IMR-90 (cell line): Measurements from ENCODE around the gene WBP1L. TPM values are rescaled to one million over a fixed set of nuclear protein-coding genes. Genes with fewer than 3 reads are reported as not detected.
A peak's percentile ranks its signal among the peaks of the same experiment; 100 is the strongest.

Source experiments
- ATAC-seq: fragments of 200-7000 bp; cut with Tn5 transposase; 2 replicates; pipeline ENCODE4 v1.9.1; 2020; ENCODE audit warnings: low read depth, mild to moderate bottlenecking, moderate library complexity
- BruUV-seq: library from RNA; stranded (reverse); fragments of 400-500 nt; replicated peaks from 2 replicates; lab custom pipeline; 2021; lab: Mats Ljungman, UMichigan
- CTCF ChIA-PET: fragments of 300-600 bp; formaldehyde crosslinking; extraction: SDS; loops from one replicate; lab custom pipeline; 2021; ENCODE audit warnings: antibody characterized with exemption; lab: Yijun Ruan, JAX
- POLR2A ChIA-PET: fragments of 300-600 bp; sonication (Branson Sonifier 250); formaldehyde crosslinking; loops from one replicate; lab custom pipeline; 2022; ENCODE audit warnings: antibody characterized with exemption; ENCODE audit not compliant: unreplicated experiment; lab: Charles Lee
- DNase-seq: peaks from one replicate; pipeline ENCODE4 v3.0.0; 2013
- H2AFZ ChIP-seq: replicated peaks from 2 replicates; pipeline ENCODE3; 2013; ENCODE audit warnings: low read length, mild to moderate bottlenecking; ENCODE audit not compliant: poor library complexity
- H2AK5ac ChIP-seq: 2 replicates; pipeline ENCODE4 v1.6.1; 2013; ENCODE audit warnings: low read depth, low read length, inconsistent platforms
- H2AK9ac ChIP-seq: replicated peaks from 2 replicates; pipeline ENCODE3; 2013; ENCODE audit warnings: mild to moderate bottlenecking, low read depth, low read length, moderate library complexity; ENCODE audit not compliant: poor library complexity
- H2BK120ac ChIP-seq: 2 replicates; pipeline ENCODE4 v1.6.1; 2013; ENCODE audit warnings: low read depth, low read length, inconsistent platforms
- H2BK15ac ChIP-seq: 3 replicates; pipeline ENCODE4 v1.6.1; 2013; ENCODE audit warnings: low read depth, low read length, inconsistent platforms
- H2BK20ac ChIP-seq: 2 replicates; pipeline ENCODE4 v1.6.1; 2013; ENCODE audit warnings: low read depth, mild to moderate bottlenecking, inconsistent platforms, low read length, moderate library complexity
- H2BK5ac ChIP-seq: 2 replicates; pipeline ENCODE4 v1.6.1; 2013; ENCODE audit warnings: mild to moderate bottlenecking, low read depth, low read length, inconsistent platforms; ENCODE audit not compliant: poor library complexity, severe bottlenecking
- H3K14ac ChIP-seq: replicated peaks from 2 replicates; pipeline ENCODE4 v1.6.1; 2013; ENCODE audit warnings: low read depth, low read length, inconsistent platforms
- H3K18ac ChIP-seq: 2 replicates; pipeline ENCODE4 v1.6.1; 2013; ENCODE audit warnings: low read depth, low read length, control low read depth
- H3K23ac ChIP-seq: 2 replicates; pipeline ENCODE4 v1.6.1; 2013; ENCODE audit warnings: low read depth, low read length, inconsistent platforms
- H3K27ac ChIP-seq: 2 replicates; pipeline ENCODE4 v1.5.1; 2013; ENCODE audit warnings: mild to moderate bottlenecking, control low read depth, low read length; ENCODE audit not compliant: insufficient read depth
- H3K27me3 ChIP-seq: 2 replicates; pipeline ENCODE4 v1.6.1; 2013; ENCODE audit warnings: low read length; ENCODE audit not compliant: control insufficient read depth, insufficient read depth
- H3K36me3 ChIP-seq: 2 replicates; pipeline ENCODE4 v1.6.1; 2013; ENCODE audit warnings: low read length, mixed read lengths; ENCODE audit not compliant: control insufficient read depth, insufficient read depth
- H3K4ac ChIP-seq: 2 replicates; pipeline ENCODE4 v1.6.1; 2013; ENCODE audit warnings: low read depth, low read length, inconsistent platforms
- H3K4me1 ChIP-seq: 2 replicates; pipeline ENCODE4 v1.6.1; 2013; ENCODE audit warnings: low read length, mixed read lengths; ENCODE audit not compliant: control insufficient read depth, insufficient read depth
- H3K4me2 ChIP-seq: 2 replicates; pipeline ENCODE4 v1.6.1; 2013; ENCODE audit warnings: low read depth, mild to moderate bottlenecking, control low read depth, low read length, moderate library complexity
- H3K4me3 ChIP-seq: 2 replicates; pipeline ENCODE4 v1.5.1; 2013; ENCODE audit warnings: low read depth, mild to moderate bottlenecking, control low read depth, low read length, moderate library complexity; ENCODE audit not compliant: insufficient read depth
- H3K56ac ChIP-seq: 2 replicates; pipeline ENCODE4 v1.6.1; 2013; ENCODE audit warnings: low read length, inconsistent platforms; ENCODE audit not compliant: insufficient read depth; ENCODE audit errors: extremely low read depth
- H3K79me1 ChIP-seq, 2 experiments: 2 replicates each; pipeline ENCODE4 v1.6.1; 2013; ENCODE audit warnings: low read length in 2 of 2, inconsistent platforms in 1 of 2, low read depth in 1 of 2
- H3K9ac ChIP-seq: 2 replicates; pipeline ENCODE4 v1.6.1; 2013; ENCODE audit warnings: low read depth, low read length, control low read depth
- H3K9me1 ChIP-seq: 2 replicates; pipeline ENCODE4 v1.6.1; 2013; ENCODE audit warnings: low read length, inconsistent platforms; ENCODE audit not compliant: insufficient read depth
- H3K9me3 ChIP-seq: 2 replicates; pipeline ENCODE4 v1.6.1; 2013; ENCODE audit warnings: low read length; ENCODE audit not compliant: control insufficient read depth, insufficient read depth
- H4K20me1 ChIP-seq: 2 replicates; pipeline ENCODE4 v1.6.1; 2013; ENCODE audit warnings: low read length, inconsistent platforms; ENCODE audit not compliant: insufficient read depth
- H4K5ac ChIP-seq: 2 replicates; pipeline ENCODE4 v1.6.1; 2013; ENCODE audit warnings: mild to moderate bottlenecking, low read depth, low read length, control low read depth
- H4K8ac ChIP-seq, 2 experiments: 2 replicates each; pipeline ENCODE4 v1.6.1; 2013; ENCODE audit warnings: low read depth in 2 of 2, low read length in 2 of 2, control low read depth in 1 of 2, inconsistent platforms in 1 of 2
- H4K91ac ChIP-seq: 2 replicates; pipeline ENCODE4 v1.6.1; 2013; ENCODE audit warnings: low read depth, low read length, inconsistent platforms; ENCODE audit not compliant: insufficient read depth
- BHLHE40 ChIP-seq: fragments of 150-350 bp; IDR thresholded peaks from 2 replicates; pipeline ENCODE4 v1.6.1; 2016; ENCODE audit warnings: mild to moderate bottlenecking, low read depth, low read length
- CEBPB ChIP-seq: IDR thresholded peaks from 2 replicates; pipeline ENCODE4 v1.6.1; 2012; ENCODE audit warnings: low read depth, low read length, improper control_type of control experiment
- CHD1 ChIP-seq: IDR thresholded peaks from 2 replicates; pipeline ENCODE4 v1.6.1; 2012; ENCODE audit warnings: low read depth, low read length, improper control_type of control experiment
- FOS ChIP-seq: fragments of 150-350 bp; IDR thresholded peaks from 2 replicates; pipeline ENCODE4 v1.6.1; 2016; ENCODE audit warnings: low read depth, low read length
- MAFK ChIP-seq: IDR thresholded peaks from 2 replicates; pipeline ENCODE4 v1.6.1; 2012; ENCODE audit warnings: low read depth, low read length, improper control_type of control experiment
- MAZ ChIP-seq: IDR thresholded peaks from 2 replicates; pipeline ENCODE4 v1.6.1; 2012; ENCODE audit warnings: low read depth, mild to moderate bottlenecking, low read length, improper control_type of control experiment, moderate library complexity, borderline replicate concordance
- MXI1 ChIP-seq: IDR thresholded peaks from 2 replicates; pipeline ENCODE4 v1.6.1; 2012; ENCODE audit warnings: low read depth, mild to moderate bottlenecking, low read length, moderate library complexity, borderline replicate concordance
- NFE2L2 ChIP-seq: fragments of 150-350 bp; IDR thresholded peaks from 2 replicates; pipeline ENCODE4 v1.6.1; 2016; ENCODE audit warnings: low read depth, mild to moderate bottlenecking, low read length
- POLR2A ChIP-seq: IDR thresholded peaks from 2 replicates; pipeline ENCODE4 v1.6.1; 2012; ENCODE audit warnings: mild to moderate bottlenecking, low read depth, low read length
- RAD21 ChIP-seq: IDR thresholded peaks from 2 replicates; pipeline ENCODE4 v1.6.1; 2012; ENCODE audit warnings: low read length, improper control_type of control experiment
- RCOR1 ChIP-seq: IDR thresholded peaks from 2 replicates; pipeline ENCODE4 v1.6.1; 2012; ENCODE audit warnings: mild to moderate bottlenecking, low read length, improper control_type of control experiment; ENCODE audit not compliant: insufficient replicate concordance
- RFX5 ChIP-seq: IDR thresholded peaks from 2 replicates; pipeline ENCODE4 v1.8.0; 2012; ENCODE audit warnings: low read depth, mild to moderate bottlenecking, low read length, moderate library complexity
- SMC3 ChIP-seq: fragments of 150-350 bp; IDR thresholded peaks from 2 replicates; pipeline ENCODE4 v1.6.1; 2016; ENCODE audit warnings: low read depth, mild to moderate bottlenecking, antibody characterized with exemption, low read length, moderate library complexity
- USF2 ChIP-seq: fragments of 150-350 bp; IDR thresholded peaks from 2 replicates; pipeline ENCODE4 v1.6.1; 2017; ENCODE audit warnings: mild to moderate bottlenecking, antibody characterized with exemption, low read length, low read depth
- WGBS, 2 experiments: methylation state at CpG; one replicate each; pipeline versions ENCODE4 v1.1.5 to v1.1.7; 2013; ENCODE audit warnings: missing lambda C conversion rate in 2 of 2; ENCODE audit not compliant: insufficient read length in 1 of 2; ENCODE audit errors: extremely low coverage in 2 of 2; 5-methylcytosine and 5-hydroxymethylcytosine counted together
- dilution Hi-C: fragments of 300-500 bp; cut with HindIII; formaldehyde crosslinking; loops from one replicate; pipeline ENCODE4 v1.14.3; 2018; ENCODE audit warnings: low sequenced_read_pairs; ENCODE audit not compliant: unreplicated experiment
- in situ Hi-C: fragments of 300-500 bp; cut with MboI; formaldehyde crosslinking; loops from 3 replicates; pipeline ENCODE4 v1.14.3; 2019; ENCODE audit warnings: low sequenced_read_pairs, inconsistent platforms, mixed read lengths
- intact Hi-C: fragments of 100-400 bp; cut with micrococcal nuclease; formaldehyde crosslinking; loops from 2 replicates; pipeline ENCODE4 v1.10.0; 2022
- polyA plus RNA-seq, 3 experiments: library from polyadenylated mRNA; depleted of rRNA; stranded (reverse); fragments of >200 nt; gene quantifications; 2 replicates each; pipeline ENCODE4 v1.2.3, GENCODE V29; 2012; ENCODE audit warnings: low replicate concordance in 1 of 3
- total RNA-seq: library from RNA; depleted of rRNA; stranded (reverse); fragments of >200 nt; gene quantifications from 2 replicates; pipeline ENCODE4 v1.2.3, GENCODE V29; 2012
- TF ChIP-seq, protein P1 (sequence below): fragments of 150-350 bp; IDR thresholded peaks from 2 replicates; pipeline ENCODE4 v1.6.1; 2016; ENCODE audit warnings: low read depth, mild to moderate bottlenecking, low read length, moderate library complexity, borderline replicate concordance
- TF ChIP-seq, protein P2 (sequence below): conservative IDR thresholded peaks from 2 replicates; pipeline ENCODE4 v1.5.1; 2012; ENCODE audit warnings: mild to moderate bottlenecking, low read depth, low read length, improper control_type of control experiment

The WBP1L gene
- total and polyA plus RNA-seq, 2 of the 4 experiments (the other 2 are of a cell fraction), result 20.7 to 31.0 TPM

DNA sequence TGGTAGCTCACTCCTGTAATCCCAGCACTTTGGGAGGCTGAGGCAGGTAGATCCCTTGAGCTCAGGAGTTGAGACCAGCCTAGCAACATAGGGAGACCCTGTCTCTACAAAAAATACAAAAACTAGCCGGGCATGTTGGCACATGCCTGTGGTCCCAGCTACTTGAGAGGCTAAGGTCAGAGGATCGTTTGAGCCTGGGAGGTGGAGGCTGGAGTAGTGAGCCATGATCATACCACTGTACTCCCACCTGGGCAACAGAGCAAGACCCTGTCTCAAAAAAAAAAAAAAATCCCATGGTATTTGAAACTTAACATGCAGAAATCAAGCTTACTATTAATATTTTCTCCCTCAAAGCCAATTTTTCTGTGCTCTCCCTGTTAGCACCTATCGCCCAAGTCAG is 23.4 kb upstream of the WBP1L start:
- Histone ChIP-seq H2BK5ac (no peak overlapping the region), H3K79me1 (peaks cover 26 to 41% of the 10 kb centered on the region in 2 experiments), H3K23ac (0 out of 2 replicates have a peak overlapping the region, but pooled peaks have one; percentile 42), H3K4me2 (no peak overlapping the region), H4K8ac (peak overlapping the region in 1 of 2 experiments; percentile 21; a peak in 1 of 4 replicates), H3K18ac (peak overlapping the region; percentile 60), H2BK15ac (no peak overlapping the region), H2AK9ac (no peak overlapping the region), H2AFZ (no peak overlapping the region), H3K36me3 (no peaks in the 10 kb centered on the region), H3K9ac (no peak overlapping the region), H4K5ac (no peak overlapping the region), H3K14ac (0 out of 2 replicates have a peak overlapping the region, but pooled peaks have one; percentile 40), H4K20me1 (peaks cover 3% of the 10 kb centered on the region; the same call in 1 of the 2 replicates), H3K4me1 (peaks cover 7% of the 10 kb centered on the region), H3K4me3 (no peak overlapping the region), H3K4ac (no peak overlapping the region), H4K91ac (no peak overlapping the region), H2AK5ac (no peak overlapping the region), H3K9me3 (no peaks in the 10 kb centered on the region), H3K56ac (no peak overlapping the region), H3K27ac (no peak overlapping the region), H2BK20ac (peak overlapping the region; percentile 24; the same call in 1 of the 2 replicates), H3K27me3 (no peaks in the 10 kb centered on the region), H3K9me1 (peaks cover 7% of the 10 kb centered on the region), H2BK120ac (peak overlapping the region; percentile 39; the same call in 1 of the 2 replicates)
- no CpG with 5 or more reads among the region's 3 CpGs for WGBS, 2 experiments
- ATAC-seq (no peak), DNase-seq (no peak)
- intact Hi-C loops (loop anchor here (10.0 kb wide), 1 partner anchor 524 kb away; the partner anchor contains the start of gene RPEL1), dilution Hi-C loops (no loop called here), in situ Hi-C loops (no loop called here)
- ChIA-PET CTCF (interaction anchor here (0.6 to 1.2 kb wide), 2 partner anchors 42 to 380 kb away, joined by 3 read pairs; no protein-coding TSS in a partner anchor), POLR2A (no interaction called here)
- TF ChIP-seq RCOR1 (no peak), NFE2L2 (no peak), RFX5 (no peak), CEBPB (no peak), POLR2A (no peak), MAFK (no peak), SMC3 (no peak), RAD21 (no peak), FOS (no peak), USF2 (no peak), CHD1 (no peak), MXI1 (no peak), MAZ (no peak), BHLHE40 (no peak)
- TF ChIP-seq, protein P1, sequence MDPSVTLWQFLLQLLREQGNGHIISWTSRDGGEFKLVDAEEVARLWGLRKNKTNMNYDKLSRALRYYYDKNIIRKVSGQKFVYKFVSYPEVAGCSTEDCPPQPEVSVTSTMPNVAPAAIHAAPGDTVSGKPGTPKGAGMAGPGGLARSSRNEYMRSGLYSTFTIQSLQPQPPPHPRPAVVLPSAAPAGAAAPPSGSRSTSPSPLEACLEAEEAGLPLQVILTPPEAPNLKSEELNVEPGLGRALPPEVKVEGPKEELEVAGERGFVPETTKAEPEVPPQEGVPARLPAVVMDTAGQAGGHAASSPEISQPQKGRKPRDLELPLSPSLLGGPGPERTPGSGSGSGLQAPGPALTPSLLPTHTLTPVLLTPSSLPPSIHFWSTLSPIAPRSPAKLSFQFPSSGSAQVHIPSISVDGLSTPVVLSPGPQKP, result no peak
- TF ChIP-seq, protein P2, sequence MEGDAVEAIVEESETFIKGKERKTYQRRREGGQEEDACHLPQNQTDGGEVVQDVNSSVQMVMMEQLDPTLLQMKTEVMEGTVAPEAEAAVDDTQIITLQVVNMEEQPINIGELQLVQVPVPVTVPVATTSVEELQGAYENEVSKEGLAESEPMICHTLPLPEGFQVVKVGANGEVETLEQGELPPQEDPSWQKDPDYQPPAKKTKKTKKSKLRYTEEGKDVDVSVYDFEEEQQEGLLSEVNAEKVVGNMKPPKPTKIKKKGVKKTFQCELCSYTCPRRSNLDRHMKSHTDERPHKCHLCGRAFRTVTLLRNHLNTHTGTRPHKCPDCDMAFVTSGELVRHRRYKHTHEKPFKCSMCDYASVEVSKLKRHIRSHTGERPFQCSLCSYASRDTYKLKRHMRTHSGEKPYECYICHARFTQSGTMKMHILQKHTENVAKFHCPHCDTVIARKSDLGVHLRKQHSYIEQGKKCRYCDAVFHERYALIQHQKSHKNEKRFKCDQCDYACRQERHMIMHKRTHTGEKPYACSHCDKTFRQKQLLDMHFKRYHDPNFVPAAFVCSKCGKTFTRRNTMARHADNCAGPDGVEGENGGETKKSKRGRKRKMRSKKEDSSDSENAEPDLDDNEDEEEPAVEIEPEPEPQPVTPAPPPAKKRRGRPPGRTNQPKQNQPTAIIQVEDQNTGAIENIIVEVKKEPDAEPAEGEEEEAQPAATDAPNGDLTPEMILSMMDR, result no peak
- BruUV-seq, result no TSS peak
